ENCODE measurements around the gene YRDC.

GRCh38 chr1:37839676-37840075 lies 31.7 kb upstream of the YRDC start:
- TF ChIP-seq CTCF (IDR thresholded peaks at IDR 0.05; ENCODE audit: low read depth, low read length) (no peak), EZH2phosphoT487 (IDR thresholded peaks at IDR 0.05; ENCODE audit: low read depth) (no peak)

Data from OCI-LY3 (cell line).